ENCODE data around the gene DVL1.

GRCh38 chr1:1347026-1347595, 2.1 kb downstream of the DVL1 start:
- TF ChIP-seq CTCF (IDR thresholded peaks at IDR 0.05) (no peak), EP300 (IDR thresholded peaks at IDR 0.05) (no peak), POLR2AphosphoS5 (IDR thresholded peaks at IDR 0.05) (no peak), POLR2A (IDR thresholded peaks at IDR 0.05) (no peak)
